ENCODE measurements around the gene CDK6.

- TF ChIP-seq POLR2AphosphoS5 (IDR thresholded peaks at IDR 0.05; ENCODE audit: low read depth) (no peak), EZH2 (IDR thresholded peaks at IDR 0.05; ENCODE audit: low read depth, unreplicated experiment) (no peak), CTCF (conservative IDR thresholded peaks at IDR 0.05; ENCODE audit: low read depth in 2 of 2) (no peak), REST (IDR thresholded peaks at IDR 0.05; ENCODE audit: unreplicated experiment) (no peak), EZH2phosphoT487 (IDR thresholded peaks at IDR 0.05; ENCODE audit: unreplicated experiment) (no peak), ZNF114 (CRISPR knock-in tag; IDR thresholded peaks at IDR 0.05) (no peak), NANOG (IDR thresholded peaks at IDR 0.05; ENCODE audit: borderline replicate concordance) (no peak)
Measured at GRCh38 chr7:92707435-92707834, 128.9 kb downstream of the CDK6 start.
